Fibroblast of lung (primary cell): ENCODE measurements around the gene USP24.

ENCODE experiments used
- CTCF ChIP-seq, 2 donors: IDR thresholded peaks in 1 of 2; conservative IDR thresholded peaks in 1 of 2; 1 replicate in 1 of 2; 2 replicates in 1 of 2; pipeline ENCODE4 v1.5.1; 2011 to 2012; ENCODE audit warnings: low read length in 2 of 2, control low read depth in 1 of 2, inconsistent platforms in 1 of 2, low read depth in 1 of 2, mild to moderate bottlenecking in 1 of 2
- EZH2 ChIP-seq: IDR thresholded peaks from 2 replicates; pipeline ENCODE4 v1.5.1; 2012; ENCODE audit warnings: low read length, control low read depth, mild to moderate bottlenecking; ENCODE audit errors: missing control alignments

GRCh38 chr1:55061000-55061705 lies 154.0 kb downstream of the USP24 start:
- TF ChIP-seq CTCF (conservative IDR thresholded peaks at IDR 0.05 in 1 of 2, IDR thresholded peaks at IDR 0.05 in 1 of 2; ENCODE audit: low read depth in 1 of 2, low read length in 2 of 2), result no peak
- TF ChIP-seq EZH2, result no peak
